WTC11 (cell line): ENCODE measurements around the gene GPATCH3.

ENCODE experiments used
- TCF7 ChIP-seq: sonication (generic); formaldehyde crosslinking; IDR thresholded peaks from 2 replicates; pipeline ENCODE4 v1.8.0; 2022; ENCODE audit warnings: mild to moderate bottlenecking, low read depth, missing genetic modification reagents, moderate library complexity
- TF ChIP-seq, protein P1 (sequence below): sonication (generic); formaldehyde crosslinking; IDR thresholded peaks from 2 replicates; pipeline ENCODE4 v1.8.1; 2022; ENCODE audit warnings: low read depth, missing genetic modification reagents, borderline replicate concordance

GRCh38 chr1:26851106-26851684, 49.1 kb downstream of the GPATCH3 start:
- TF ChIP-seq TCF7: no peak
- TF ChIP-seq, protein P1, sequence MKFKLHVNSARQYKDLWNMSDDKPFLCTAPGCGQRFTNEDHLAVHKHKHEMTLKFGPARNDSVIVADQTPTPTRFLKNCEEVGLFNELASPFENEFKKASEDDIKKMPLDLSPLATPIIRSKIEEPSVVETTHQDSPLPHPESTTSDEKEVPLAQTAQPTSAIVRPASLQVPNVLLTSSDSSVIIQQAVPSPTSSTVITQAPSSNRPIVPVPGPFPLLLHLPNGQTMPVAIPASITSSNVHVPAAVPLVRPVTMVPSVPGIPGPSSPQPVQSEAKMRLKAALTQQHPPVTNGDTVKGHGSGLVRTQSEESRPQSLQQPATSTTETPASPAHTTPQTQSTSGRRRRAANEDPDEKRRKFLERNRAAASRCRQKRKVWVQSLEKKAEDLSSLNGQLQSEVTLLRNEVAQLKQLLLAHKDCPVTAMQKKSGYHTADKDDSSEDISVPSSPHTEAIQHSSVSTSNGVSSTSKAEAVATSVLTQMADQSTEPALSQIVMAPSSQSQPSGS (CRISPR knock-in tag): no peak
